ENCODE data around the gene UROS.

DNA sequence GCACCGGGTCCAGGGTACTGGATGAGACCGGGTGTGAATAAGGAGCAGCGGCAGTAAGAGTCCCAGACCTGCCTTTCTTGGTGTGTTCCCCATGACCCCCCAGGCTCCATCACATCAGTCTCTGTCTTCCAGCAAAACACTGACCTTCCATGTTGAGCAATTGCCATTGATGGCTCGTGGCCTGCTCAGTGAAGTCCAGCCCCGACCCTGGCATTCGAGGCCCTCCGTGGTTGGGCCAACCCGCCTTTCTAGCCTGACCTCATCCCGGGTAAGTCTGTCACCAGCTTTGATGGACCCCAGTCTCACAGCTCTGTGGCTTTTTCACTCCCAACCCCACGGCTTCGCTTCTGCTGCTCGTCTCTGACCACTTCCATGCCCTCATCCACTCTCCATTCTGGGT is 53.9 kb downstream of the UROS start:
- no peak for TF ChIP-seq FOS (IDR thresholded peaks at IDR 0.05; ENCODE audit: borderline replicate concordance, extremely low read depth, insufficient read length)
- TF ChIP-seq BCL11A (IDR thresholded peaks at IDR 0.05; ENCODE audit: low read depth, low read length), result no peak
- TF ChIP-seq, protein P1, sequence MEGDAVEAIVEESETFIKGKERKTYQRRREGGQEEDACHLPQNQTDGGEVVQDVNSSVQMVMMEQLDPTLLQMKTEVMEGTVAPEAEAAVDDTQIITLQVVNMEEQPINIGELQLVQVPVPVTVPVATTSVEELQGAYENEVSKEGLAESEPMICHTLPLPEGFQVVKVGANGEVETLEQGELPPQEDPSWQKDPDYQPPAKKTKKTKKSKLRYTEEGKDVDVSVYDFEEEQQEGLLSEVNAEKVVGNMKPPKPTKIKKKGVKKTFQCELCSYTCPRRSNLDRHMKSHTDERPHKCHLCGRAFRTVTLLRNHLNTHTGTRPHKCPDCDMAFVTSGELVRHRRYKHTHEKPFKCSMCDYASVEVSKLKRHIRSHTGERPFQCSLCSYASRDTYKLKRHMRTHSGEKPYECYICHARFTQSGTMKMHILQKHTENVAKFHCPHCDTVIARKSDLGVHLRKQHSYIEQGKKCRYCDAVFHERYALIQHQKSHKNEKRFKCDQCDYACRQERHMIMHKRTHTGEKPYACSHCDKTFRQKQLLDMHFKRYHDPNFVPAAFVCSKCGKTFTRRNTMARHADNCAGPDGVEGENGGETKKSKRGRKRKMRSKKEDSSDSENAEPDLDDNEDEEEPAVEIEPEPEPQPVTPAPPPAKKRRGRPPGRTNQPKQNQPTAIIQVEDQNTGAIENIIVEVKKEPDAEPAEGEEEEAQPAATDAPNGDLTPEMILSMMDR (IDR thresholded peaks at IDR 0.05 in 2 of 3, conservative IDR thresholded peaks at IDR 0.05 in 1 of 3; ENCODE audit: control insufficient read depth in 2 of 3, extremely low read depth in 1 of 3, insufficient read depth in 1 of 3, low read depth in 3 of 3, low read length in 3 of 3), result no peak
- no peak for TF ChIP-seq POLR2A (IDR thresholded peaks at IDR 0.05; ENCODE audit: low read depth, low read length)
- TF ChIP-seq ZBED1 (IDR thresholded peaks at IDR 0.05; ENCODE audit: borderline replicate concordance), result no peak
- no peak for TF ChIP-seq HDAC6 (IDR thresholded peaks at IDR 0.05; ENCODE audit: unreplicated experiment)
- TF ChIP-seq JUND (IDR thresholded peaks at IDR 0.05; ENCODE audit: low read depth, low read length), result no peak
- TF ChIP-seq ZNF274 (IDR thresholded peaks at IDR 0.05; ENCODE audit: insufficient read depth, insufficient read length), result no peak
- TF ChIP-seq NR2F1 (conservative IDR thresholded peaks at IDR 0.05), result no peak
- no peak for TF ChIP-seq HCFC1 (IDR thresholded peaks at IDR 0.05; ENCODE audit: low read length)
- TF ChIP-seq TCF7 (IDR thresholded peaks at IDR 0.05; ENCODE audit: borderline replicate concordance), result no peak
- TF ChIP-seq CHD2 (IDR thresholded peaks at IDR 0.05; ENCODE audit: borderline replicate concordance, low read depth, low read length), result no peak
- no peak for TF ChIP-seq POLR2AphosphoS5 (IDR thresholded peaks at IDR 0.05; ENCODE audit: low read length)
- TF ChIP-seq, protein P2, sequence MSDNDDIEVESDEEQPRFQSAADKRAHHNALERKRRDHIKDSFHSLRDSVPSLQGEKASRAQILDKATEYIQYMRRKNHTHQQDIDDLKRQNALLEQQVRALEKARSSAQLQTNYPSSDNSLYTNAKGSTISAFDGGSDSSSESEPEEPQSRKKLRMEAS (IDR thresholded peaks at IDR 0.05; ENCODE audit: low read depth, low read length), result no peak

Data from GM12878 (cell line).